Measurements from ENCODE around the gene DCUN1D2.

Gene DCUN1D2

GRCh38 chr13:113431171-113431570 lies 59.3 kb downstream of the DCUN1D2 start:
- no peak for TF ChIP-seq CTCF (IDR thresholded peaks at IDR 0.05; ENCODE audit: low read depth, low read length)
- no peak for DNase-seq (ENCODE audit: extremely low read depth, low read depth)

- DNase-seq (ENCODE audit: extremely low read depth, low read depth), result no peak
Observed at GRCh38 chr13:113430378-113431110, 60.0 kb downstream of the DCUN1D2 start.

GRCh38 chr13:113429608-113429985 lies 60.9 kb downstream of the DCUN1D2 start:
- TF ChIP-seq CTCF (IDR thresholded peaks at IDR 0.05; ENCODE audit: low read depth, low read length), result no peak
- DNase-seq (ENCODE audit: extremely low read depth, low read depth), result no peak

More at GRCh38 chr13:113430378-113431110, 60.0 kb downstream of the DCUN1D2 start:
- no peak for TF ChIP-seq CTCF (IDR thresholded peaks at IDR 0.05; ENCODE audit: low read depth, low read length)

GRCh38 chr13:113428871-113429607 lies 61.5 kb downstream of the DCUN1D2 start:
- no peak for DNase-seq (ENCODE audit: extremely low read depth, low read depth)
- TF ChIP-seq CTCF (IDR thresholded peaks at IDR 0.05; ENCODE audit: low read depth, low read length), result no peak

GRCh38 chr13:113428469-113428865 lies 62.0 kb downstream of the DCUN1D2 start:
- DNase-seq (ENCODE audit: extremely low read depth, low read depth), result no peak
- TF ChIP-seq CTCF (IDR thresholded peaks at IDR 0.05; ENCODE audit: low read depth, low read length), result no peak

- no peak for TF ChIP-seq CTCF (IDR thresholded peaks at IDR 0.05; ENCODE audit: low read depth, low read length)
- DNase-seq (ENCODE audit: extremely low read depth, low read depth), result peak; percentile 43
Observed at GRCh38 chr13:113427562-113428468, 62.7 kb downstream of the DCUN1D2 start.

All from AG09319 (cell line).